ENCODE results near the gene ACTBL2.
"Not testable (repeated sequence)": the region's sequence is repeated elsewhere in the genome, so short reads cannot be mapped to it uniquely, and the experiment has no call there.

The ACTBL2 gene

GRCh38 chr5:57482671-57483106 lies at the start of gene ACTBL2:
Gene ACTBL2 (minus strand): TSS chr5:57482811. CDS start chr5:57482707, 104 bp downstream.
- no peak within 1 kb of the TSS for H3K27ac Mint-ChIP-seq
- H3K36me3 Mint-ChIP-seq (ENCODE audit: low read depth), result no peaks in the 10 kb centered on the region
- H3K9me3 Mint-ChIP-seq, result no peaks in the 10 kb centered on the region
- no peak within 1 kb of the TSS for H3K4me3 Mint-ChIP-seq
- H3K27me3 Mint-ChIP-seq, result peaks cover 4% of the 10 kb centered on the region
- no peaks in the 10 kb centered on the region for H3K4me1 Mint-ChIP-seq (ENCODE audit: low read depth)

- Mint-ChIP-seq H3K36me3 (ENCODE audit: low read depth) (no peaks in the 10 kb centered on the region), H3K9me3 (no peaks in the 10 kb centered on the region), H3K4me1 (ENCODE audit: low read depth) (no peaks in the 10 kb centered on the region), H3K27me3 (peaks cover 12% of the 10 kb centered on the region), H3K27ac (no peak overlapping the region), H3K4me3 (no peak overlapping the region)
These were observed 48.7 kb upstream of the ACTBL2 start for GRCh38 chr5:57531333-57531732.

- Mint-ChIP-seq H3K36me3 (ENCODE audit: low read depth) (no peaks in the 10 kb centered on the region), H3K4me3 (no peak overlapping the region), H3K27ac (no peak overlapping the region), H3K4me1 (ENCODE audit: low read depth) (no peaks in the 10 kb centered on the region), H3K9me3 (no peaks in the 10 kb centered on the region), H3K27me3 (peaks cover 9% of the 10 kb centered on the region)
These were observed 47.3 kb upstream of the ACTBL2 start for GRCh38 chr5:57529864-57530263.

- H3K4me3 Mint-ChIP-seq, result no peak overlapping the region
- no peaks in the 10 kb centered on the region for H3K4me1 Mint-ChIP-seq (ENCODE audit: low read depth)
- no peak overlapping the region for H3K27ac Mint-ChIP-seq
- H3K9me3 Mint-ChIP-seq, result no peaks in the 10 kb centered on the region
- no peaks in the 10 kb centered on the region for H3K36me3 Mint-ChIP-seq (ENCODE audit: low read depth)
- H3K27me3 Mint-ChIP-seq, result peaks cover 5% of the 10 kb centered on the region
These were observed 45.3 kb upstream of the ACTBL2 start for GRCh38 chr5:57527870-57528269.

GRCh38 chr5:57524348-57525060 lies 41.9 kb upstream of the ACTBL2 start:
- Mint-ChIP-seq H3K4me1 (ENCODE audit: low read depth) (no peaks in the 10 kb centered on the region), H3K27me3 (no peaks in the 10 kb centered on the region), H3K36me3 (ENCODE audit: low read depth) (no peaks in the 10 kb centered on the region), H3K27ac (no peak overlapping the region), H3K9me3 (no peaks in the 10 kb centered on the region), H3K4me3 (no peak overlapping the region)

- not testable (repeated sequence) for H3K4me3 Mint-ChIP-seq; H3K9me3 Mint-ChIP-seq; H3K4me1 Mint-ChIP-seq (ENCODE audit: low read depth); H3K27me3 Mint-ChIP-seq; H3K36me3 Mint-ChIP-seq (ENCODE audit: low read depth); H3K27ac Mint-ChIP-seq
These were observed 39.9 kb upstream of the ACTBL2 start for GRCh38 chr5:57522477-57522876.

- H3K36me3 Mint-ChIP-seq (ENCODE audit: low read depth); H3K9me3 Mint-ChIP-seq; H3K27me3 Mint-ChIP-seq; H3K27ac Mint-ChIP-seq; H3K4me3 Mint-ChIP-seq; H3K4me1 Mint-ChIP-seq (ENCODE audit: low read depth): not testable (repeated sequence)
These were observed 35.8 kb upstream of the ACTBL2 start for GRCh38 chr5:57518415-57518814.

- Mint-ChIP-seq H3K4me3 (no peak overlapping the region), H3K27me3 (peaks cover 4% of the 10 kb centered on the region), H3K9me3 (no peaks in the 10 kb centered on the region), H3K27ac (no peak overlapping the region), H3K4me1 (ENCODE audit: low read depth) (peaks cover 3% of the 10 kb centered on the region), H3K36me3 (ENCODE audit: low read depth) (no peaks in the 10 kb centered on the region)
These were observed 34.6 kb upstream of the ACTBL2 start for GRCh38 chr5:57517250-57517649.

- Mint-ChIP-seq H3K36me3 (ENCODE audit: low read depth) (no peaks in the 10 kb centered on the region), H3K27me3 (peaks cover 18% of the 10 kb centered on the region), H3K27ac (no peak overlapping the region), H3K4me1 (ENCODE audit: low read depth) (peaks cover 3% of the 10 kb centered on the region), H3K9me3 (no peaks in the 10 kb centered on the region), H3K4me3 (no peak overlapping the region)
These were observed 31.2 kb upstream of the ACTBL2 start for GRCh38 chr5:57513785-57514184.

- H3K27ac Mint-ChIP-seq, result no peak overlapping the region
- peaks cover 3% of the 10 kb centered on the region for H3K4me1 Mint-ChIP-seq (ENCODE audit: low read depth)
- H3K9me3 Mint-ChIP-seq, result no peaks in the 10 kb centered on the region
- no peak overlapping the region for H3K4me3 Mint-ChIP-seq
- peaks cover 18% of the 10 kb centered on the region for H3K27me3 Mint-ChIP-seq
- H3K36me3 Mint-ChIP-seq (ENCODE audit: low read depth), result no peaks in the 10 kb centered on the region
These were observed 28.7 kb upstream of the ACTBL2 start for GRCh38 chr5:57511321-57511720.

GRCh38 chr5:57509501-57510260 lies 27.1 kb upstream of the ACTBL2 start:
- peaks cover 3% of the 10 kb centered on the region for H3K4me1 Mint-ChIP-seq (ENCODE audit: low read depth)
- no peak overlapping the region for H3K4me3 Mint-ChIP-seq
- no peaks in the 10 kb centered on the region for H3K9me3 Mint-ChIP-seq
- no peaks in the 10 kb centered on the region for H3K36me3 Mint-ChIP-seq (ENCODE audit: low read depth)
- peaks cover 23% of the 10 kb centered on the region for H3K27me3 Mint-ChIP-seq
- no peak overlapping the region for H3K27ac Mint-ChIP-seq

GRCh38 chr5:57508211-57508610 lies 25.6 kb upstream of the ACTBL2 start:
- peaks cover 23% of the 10 kb centered on the region for H3K27me3 Mint-ChIP-seq
- no peak overlapping the region for H3K27ac Mint-ChIP-seq
- H3K4me3 Mint-ChIP-seq, result no peak overlapping the region

GRCh38 chr5:57505272-57506200 lies 22.9 kb upstream of the ACTBL2 start:
- no peak overlapping the region for H3K4me3 Mint-ChIP-seq

More at GRCh38 chr5:57508211-57508610, 25.6 kb upstream of the ACTBL2 start:
- H3K36me3 Mint-ChIP-seq (ENCODE audit: low read depth), result no peaks in the 10 kb centered on the region
- no peaks in the 10 kb centered on the region for H3K4me1 Mint-ChIP-seq (ENCODE audit: low read depth)
- no peaks in the 10 kb centered on the region for H3K9me3 Mint-ChIP-seq

GRCh38 chr5:57504357-57504756 lies 21.7 kb upstream of the ACTBL2 start:
- Mint-ChIP-seq H3K36me3 (ENCODE audit: low read depth) (no peaks in the 10 kb centered on the region), H3K27me3 (peaks cover 5% of the 10 kb centered on the region), H3K9me3 (no peaks in the 10 kb centered on the region), H3K4me1 (ENCODE audit: low read depth) (peaks cover 4% of the 10 kb centered on the region), H3K27ac (no peak overlapping the region), H3K4me3 (no peak overlapping the region)

More at GRCh38 chr5:57505272-57506200, 22.9 kb upstream of the ACTBL2 start:
- H3K9me3 Mint-ChIP-seq, result no peaks in the 10 kb centered on the region
- H3K27me3 Mint-ChIP-seq, result peaks cover 5% of the 10 kb centered on the region
- no peaks in the 10 kb centered on the region for H3K4me1 Mint-ChIP-seq (ENCODE audit: low read depth)
- no peaks in the 10 kb centered on the region for H3K36me3 Mint-ChIP-seq (ENCODE audit: low read depth)
- no peak overlapping the region for H3K27ac Mint-ChIP-seq

- Mint-ChIP-seq H3K4me1 (ENCODE audit: low read depth) (peaks cover 8% of the 10 kb centered on the region), H3K27me3 (peaks cover 7% of the 10 kb centered on the region), H3K27ac (no peak overlapping the region), H3K4me3 (no peak overlapping the region), H3K9me3 (no peaks in the 10 kb centered on the region), H3K36me3 (ENCODE audit: low read depth) (no peaks in the 10 kb centered on the region)
These were observed 20.8 kb upstream of the ACTBL2 start for GRCh38 chr5:57503433-57503832.

All from stimulated activated naive CD8-positive, alpha-beta T cell treated with anti-CD3 and anti-CD28 coated beads, Interleukin-15, Interleukin-2, amounts not matched to agents 100 ng/mL and 50 ng/mL, for 24 hours (primary cell).